Adrenal gland (tissue), 12 donors: ENCODE data around the gene ANO6. TPM values are rescaled to one million over a fixed set of nuclear protein-coding genes. Genes with fewer than 3 reads are reported as not detected.
A peak's percentile ranks its signal among the peaks of the same experiment; 100 is the strongest.

Experiments used
- DNase-seq, 7 donors: peaks; one replicate each; pipeline ENCODE4 v3.0.0-alpha.2; 2019 to 2020
- H3K27ac ChIP-seq, 5 donors: fragments of 200-600 bp; sonication (generic) in 4 of 5; 1 replicate in 3 of 5; 2 replicates in 2 of 5; pipeline versions ENCODE4 v1.5.1 to v1.8.0; 2016 to 2020; ENCODE audit warnings: mild to moderate bottlenecking in 1 of 5
- H3K27me3 ChIP-seq: fragments of 200-600 bp; 2 replicates; pipeline ENCODE4 v1.8.0; 2021
- H3K36me3 ChIP-seq, 2 donors: fragments of 200-600 bp; replicated peaks in 1 of 2; 1 replicate in 1 of 2; 2 replicates in 1 of 2; pipeline versions ENCODE4 v1.5.1 to v1.8.0; 2018 to 2022
- H3K4me1 ChIP-seq, 2 donors: fragments of 200-600 bp; replicated peaks in 1 of 2; 1 replicate in 1 of 2; 2 replicates in 1 of 2; pipeline versions ENCODE4 v1.5.1 to v1.8.0; 2018 to 2021
- H3K4me3 ChIP-seq, 4 donors: fragments of 200-600 bp; sonication (generic) in 3 of 4; one replicate each; pipeline ENCODE4 v1.5.1; 2016 to 2018
- H3K9me3 ChIP-seq, 3 donors: fragments of 200-600 bp; sonication (generic) in 1 of 3; replicated peaks in 1 of 3; 1 replicate in 2 of 3; 2 replicates in 1 of 3; pipeline versions ENCODE4 v1.5.1 to v1.8.0; 2016 to 2021
- POLR2A ChIP-seq, 2 donors: fragments of 450-650 bp; IDR thresholded peaks; one replicate each; pipeline ENCODE4 v1.6.1; 2017; ENCODE audit warnings: antibody characterized with exemption in 2 of 2, mild to moderate bottlenecking in 2 of 2, moderate library complexity in 1 of 2
- WGBS, 4 donors: extraction: QIAGEN DNeasy Blood & Tissue Kit in 2 of 4; methylation state at CpG; one replicate each; pipeline versions ENCODE4 v1.1.5 to v1.1.7; 2013 to 2017; 5-methylcytosine and 5-hydroxymethylcytosine counted together
- intact Hi-C, 2 donors: fragments of 100-400 bp; cut with DNase I; formaldehyde crosslinking; loops; one replicate each; pipeline versions ENCODE4 v1.14.1 to v1.15.0; 2022 to 2023
- polyA plus RNA-seq, 3 donors: library from polyadenylated mRNA; stranded (reverse); fragments of 200-250 nt in 2 of 3; fragments of 350-450 nt in 1 of 3; fragmentation: Illumina TruSeq in 1 of 3; extraction: RNeasy Lipid Tissue Mini Kit (QIAGEN cat#74804) in 1 of 3; gene quantifications; one replicate each; pipeline ENCODE4 v1.2.3, GENCODE V29; 2013 to 2014
- total RNA-seq, 9 donors: library from RNA; depleted of rRNA in 4 of 9; stranded (reverse); fragments of >200 nt in 4 of 9; fragments of 120-200 nt in 1 of 9; fragmentation: NEBNext Ultra II Directional in 1 of 9; extraction: Animal tissue kit (Norgen Biotek cat#: 25700) in 1 of 9; gene quantifications; one replicate each; pipeline versions ENCODE4 v1.1.0 to v1.2.4, GENCODE V29; 2013 to 2023
- TF ChIP-seq, protein P1 (sequence below), 6 experiments: fragments of 450-650 bp in 4 of 6; fragments of 200-600 bp in 2 of 6; sonication (generic) in 1 of 6; IDR thresholded peaks; 1 replicate in 5 of 6; 2 replicates in 1 of 6; pipeline versions ENCODE4 v1.5.1 to v1.8.0; 2016 to 2021; ENCODE audit warnings: antibody characterized with exemption in 6 of 6, mild to moderate bottlenecking in 2 of 6, moderate library complexity in 1 of 6
- donor health status: healthy with polysubstance abuse.
- donor health status: Bipolar disorder and iron deficiency.
- donor health status: DM: yes; HTN: yes; CAD: no.
- donor health status: DM: no; HTN: no; CAD: no.
- donor health status: DM: no; HTN: no; CAD: no.
- donor health status: DM: yes; HTN: yes; CAD: no.

The ANO6 gene
- total and polyA plus RNA-seq, 12 donors, result 7.5 to 92.3 (median 54.4) TPM

GRCh38 chr12:45289245-45290215 is 73.6 kb downstream of the ANO6 start:
- Histone ChIP-seq H3K36me3 (no peaks in the 10 kb centered on the region), H3K9me3 (no peaks in the 10 kb centered on the region), H3K27ac (no peak overlapping the region), H3K4me1 (peaks cover 0 to 8% of the 10 kb centered on the region in 2 donors), H3K4me3 (no peak overlapping the region), H3K27me3 (no peaks in the 10 kb centered on the region)
- no peak for DNase-seq
- 98% methylated on average over 4 of the region's 4 CpGs for WGBS, 4 donors
- TF ChIP-seq, protein P1, sequence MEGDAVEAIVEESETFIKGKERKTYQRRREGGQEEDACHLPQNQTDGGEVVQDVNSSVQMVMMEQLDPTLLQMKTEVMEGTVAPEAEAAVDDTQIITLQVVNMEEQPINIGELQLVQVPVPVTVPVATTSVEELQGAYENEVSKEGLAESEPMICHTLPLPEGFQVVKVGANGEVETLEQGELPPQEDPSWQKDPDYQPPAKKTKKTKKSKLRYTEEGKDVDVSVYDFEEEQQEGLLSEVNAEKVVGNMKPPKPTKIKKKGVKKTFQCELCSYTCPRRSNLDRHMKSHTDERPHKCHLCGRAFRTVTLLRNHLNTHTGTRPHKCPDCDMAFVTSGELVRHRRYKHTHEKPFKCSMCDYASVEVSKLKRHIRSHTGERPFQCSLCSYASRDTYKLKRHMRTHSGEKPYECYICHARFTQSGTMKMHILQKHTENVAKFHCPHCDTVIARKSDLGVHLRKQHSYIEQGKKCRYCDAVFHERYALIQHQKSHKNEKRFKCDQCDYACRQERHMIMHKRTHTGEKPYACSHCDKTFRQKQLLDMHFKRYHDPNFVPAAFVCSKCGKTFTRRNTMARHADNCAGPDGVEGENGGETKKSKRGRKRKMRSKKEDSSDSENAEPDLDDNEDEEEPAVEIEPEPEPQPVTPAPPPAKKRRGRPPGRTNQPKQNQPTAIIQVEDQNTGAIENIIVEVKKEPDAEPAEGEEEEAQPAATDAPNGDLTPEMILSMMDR (IDR thresholded peaks at IDR 0.05), result no peak
- intact Hi-C loops, result loop anchor here in 1 of 2 donors (10.0 kb wide), 1 partner anchor 75 kb away; the partner anchor contains the start of gene ANO6

DNA sequence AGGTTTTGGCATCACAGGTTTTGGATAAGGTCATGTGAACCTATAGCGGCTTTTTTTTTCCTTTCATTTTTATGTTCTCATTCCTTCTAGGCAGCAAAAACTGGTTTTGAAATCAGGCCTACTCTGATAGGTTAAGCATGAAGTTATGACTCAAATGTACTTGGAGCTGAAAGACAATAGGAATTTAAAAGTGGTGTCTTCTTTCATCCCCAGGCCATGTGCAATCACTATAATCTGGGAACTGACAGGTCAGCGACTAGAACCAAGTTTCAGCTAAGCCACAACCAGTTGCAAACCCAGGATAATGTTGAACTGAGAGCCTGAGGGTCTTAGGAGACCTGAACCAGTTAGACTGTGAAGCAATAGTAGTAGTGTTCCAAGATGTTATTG is 74.3 kb downstream of the ANO6 start:
- intact Hi-C loops, result no loop called here
- no peaks in the 10 kb centered on the region for H3K9me3 ChIP-seq
- TF ChIP-seq POLR2A (IDR thresholded peaks at IDR 0.05), result no peak
- TF ChIP-seq, protein P1 (IDR thresholded peaks at IDR 0.05), result no peak
- no peaks in the 10 kb centered on the region for H3K27me3 ChIP-seq
- H3K4me3 ChIP-seq, result no peak overlapping the region
- no peaks in the 10 kb centered on the region for H3K36me3 ChIP-seq
- no peak for DNase-seq
- peaks cover 0 to 8% of the 10 kb centered on the region in 2 donors for H3K4me1 ChIP-seq
- 92 to 96% (median 94%) methylated on average over 2 of the region's 2 CpGs for WGBS, 4 donors
- H3K27ac ChIP-seq, result no peak overlapping the region

GRCh38 chr12:45291518-45291917 is 75.6 kb downstream of the ANO6 start:
- no peak overlapping the region for H3K4me3 ChIP-seq
- H3K4me1 ChIP-seq, result peaks cover 0 to 13% of the 10 kb centered on the region in 2 donors
- H3K27me3 ChIP-seq, result no peaks in the 10 kb centered on the region
- intact Hi-C loops, result no loop called here
- no peaks in the 10 kb centered on the region for H3K36me3 ChIP-seq
- TF ChIP-seq, protein P1 (IDR thresholded peaks at IDR 0.05), result no peak
- no peak for TF ChIP-seq POLR2A (IDR thresholded peaks at IDR 0.05)
- no peaks in the 10 kb centered on the region for H3K9me3 ChIP-seq
- H3K27ac ChIP-seq, result no peak overlapping the region
- DNase-seq, result no peak
- 80 to 93% (median 86%) methylated on average over 1 of the region's 1 CpG for WGBS, 4 donors

GRCh38 chr12:45292486-45293195 is 76.7 kb downstream of the ANO6 start:
- Histone ChIP-seq H3K4me1 (peaks cover 0 to 14% of the 10 kb centered on the region in 2 donors), H3K36me3 (no peaks in the 10 kb centered on the region), H3K27ac (peak overlapping the region in 1 of 5 donors; percentile 24), H3K27me3 (no peaks in the 10 kb centered on the region), H3K4me3 (no peak overlapping the region), H3K9me3 (no peaks in the 10 kb centered on the region)
- no peak for TF ChIP-seq POLR2A (IDR thresholded peaks at IDR 0.05)
- TF ChIP-seq, protein P1 (IDR thresholded peaks at IDR 0.05), result no peak
- no peak for DNase-seq
- 74 to 79% (median 77%) methylated on average over 4 of the region's 4 CpGs for WGBS, 4 donors
- intact Hi-C loops, result no loop called here
